CD14-positive monocyte (primary cell): Measurements from ENCODE around the gene ZNHIT2. TPM values are rescaled to one million over a fixed set of nuclear protein-coding genes. Genes with fewer than 3 reads are reported as not detected.

Experiments
- DNase-seq, 3 donors: peaks; one replicate each; pipeline ENCODE4 v3.0.0-alpha.2; 2011 to 2022
- H2AFZ ChIP-seq: 2 replicates; pipeline ENCODE4 v1.6.0; 2012; ENCODE audit warnings: mild to moderate bottlenecking, low read depth, low read length, inconsistent platforms; ENCODE audit not compliant: insufficient read depth, poor library complexity, severe bottlenecking
- H3K27ac ChIP-seq, 2 donors: 1 replicate in 1 of 2; 2 replicates in 1 of 2; pipeline ENCODE4 v1.5.1; 2012 to 2013; ENCODE audit warnings: low read length in 2 of 2, control low read depth in 1 of 2, inconsistent platforms in 1 of 2, low read depth in 1 of 2, mild to moderate bottlenecking in 1 of 2
- H3K27me3 ChIP-seq, 2 donors: one replicate each; pipeline versions ENCODE4 v1.6.0 to v1.6.1; 2011 to 2013; ENCODE audit warnings: low read length in 2 of 2; ENCODE audit not compliant: control insufficient read depth in 2 of 2, insufficient read depth in 2 of 2
- H3K36me3 ChIP-seq, 2 donors: replicated peaks in 1 of 2; 1 replicate in 1 of 2; 2 replicates in 1 of 2; pipeline versions ENCODE4 v1.5.1 to v1.6.1; 2012 to 2013; ENCODE audit warnings: low read length in 2 of 2, control low read depth in 1 of 2, inconsistent platforms in 1 of 2, mild to moderate bottlenecking in 1 of 2; ENCODE audit not compliant: insufficient read depth in 2 of 2, control insufficient read depth in 1 of 2
- H3K4me1 ChIP-seq, 2 donors: 1 replicate in 1 of 2; 2 replicates in 1 of 2; pipeline versions ENCODE4 v1.5.1 to v1.6.1; 2012 to 2013; ENCODE audit warnings: low read length in 2 of 2, control low read depth in 1 of 2, inconsistent platforms in 1 of 2, mild to moderate bottlenecking in 1 of 2, moderate library complexity in 1 of 2; ENCODE audit not compliant: insufficient read depth in 2 of 2, control insufficient read depth in 1 of 2
- H3K4me2 ChIP-seq: replicated peaks from 2 replicates; pipeline ENCODE3; 2012; ENCODE audit warnings: low read length, moderate library complexity, mild to moderate bottlenecking; ENCODE audit not compliant: poor library complexity, severe bottlenecking; ENCODE audit errors: extremely low read depth
- H3K4me3 ChIP-seq, 3 experiments: fragments of 200-600 bp in 1 of 3; sonication (generic) in 1 of 3; replicated peaks in 1 of 3; 1 replicate in 2 of 3; 2 replicates in 1 of 3; pipeline ENCODE4 v1.5.1; 2011 to 2013; ENCODE audit warnings: low read length in 3 of 3, mild to moderate bottlenecking in 3 of 3, control low read depth in 2 of 3, low read depth in 2 of 3, inconsistent platforms in 1 of 3, moderate library complexity in 1 of 3
- H3K79me2 ChIP-seq: 2 replicates; pipeline ENCODE4 v1.6.0; 2012; ENCODE audit warnings: mild to moderate bottlenecking, control low read depth, inconsistent platforms, low read length, moderate library complexity; ENCODE audit not compliant: insufficient read depth
- H3K9ac ChIP-seq: 2 replicates; pipeline ENCODE4 v1.6.0; 2017; ENCODE audit warnings: low read length, mild to moderate bottlenecking; ENCODE audit not compliant: insufficient read depth, poor library complexity, severe bottlenecking
- H3K9me3 ChIP-seq, 2 donors: replicated peaks in 1 of 2; 1 replicate in 1 of 2; 2 replicates in 1 of 2; pipeline versions ENCODE4 v1.5.1 to v1.6.1; 2012 to 2013; ENCODE audit warnings: low read length in 2 of 2, control low read depth in 1 of 2; ENCODE audit not compliant: control insufficient read depth in 1 of 2, insufficient read depth in 1 of 2
- H4K20me1 ChIP-seq: 2 replicates; pipeline ENCODE4 v1.6.0; 2012; ENCODE audit warnings: mild to moderate bottlenecking, low read length, control low read depth, moderate library complexity; ENCODE audit not compliant: insufficient read depth
- H3K27ac Mint-ChIP-seq, 7 donors: one replicate each; pipeline ENCODE4 v1.8.0; 2020; ENCODE audit warnings: mild to moderate bottlenecking in 7 of 7, mixed read lengths in 7 of 7, moderate library complexity in 6 of 7, inconsistent platforms in 2 of 7
- H3K27me3 Mint-ChIP-seq, 3 donors: one replicate each; pipeline ENCODE4 v1.8.0; 2021 to 2022; ENCODE audit warnings: low read depth in 3 of 3, mild to moderate bottlenecking in 3 of 3, mixed read lengths in 3 of 3, moderate library complexity in 3 of 3, inconsistent platforms in 1 of 3
- H3K36me3 Mint-ChIP-seq, 2 donors: one replicate each; pipeline ENCODE4 v1.8.0; 2020; ENCODE audit warnings: mixed read lengths in 2 of 2, inconsistent platforms in 1 of 2, mild to moderate bottlenecking in 1 of 2
- H3K4me1 Mint-ChIP-seq: one replicate; pipeline ENCODE4 v1.8.0; 2020; ENCODE audit warnings: mild to moderate bottlenecking, mixed read lengths
- H3K4me3 Mint-ChIP-seq, 2 donors: one replicate each; pipeline ENCODE4 v1.8.0; 2020; ENCODE audit warnings: mild to moderate bottlenecking in 2 of 2, mixed read lengths in 2 of 2, moderate library complexity in 1 of 2
- H3K9me3 Mint-ChIP-seq, 7 donors: one replicate each; pipeline ENCODE4 v1.8.0; 2020 to 2022; ENCODE audit warnings: mixed read lengths in 7 of 7, mild to moderate bottlenecking in 6 of 7, moderate library complexity in 6 of 7, inconsistent platforms in 2 of 7
- CTCF ChIP-seq: fragments of 200-600 bp; IDR thresholded peaks from one replicate; pipeline ENCODE4 v1.8.0; 2022; ENCODE audit warnings: antibody characterized with exemption, mild to moderate bottlenecking
- WGBS: methylation state at CpG from one replicate; pipeline ENCODE4 v1.1.5; 2013; ENCODE audit warnings: missing lambda C conversion rate; ENCODE audit not compliant: insufficient coverage; 5-methylcytosine and 5-hydroxymethylcytosine counted together
- intact Hi-C, 2 donors: fragments of 100-400 bp; cut with micrococcal nuclease; formaldehyde crosslinking; loops; one replicate each; pipeline versions ENCODE4 v1.15.0 to v1.15.1; 2023
- polyA plus RNA-seq, 3 donors: library from polyadenylated mRNA; depleted of rRNA in 1 of 3; unstranded in 2 of 3; stranded (reverse) in 1 of 3; fragments of 300-500 nt in 2 of 3; fragments of >200 nt in 1 of 3; fragmentation: Illumina TruSeq in 2 of 3; gene quantifications; 1 replicate in 2 of 3; 2 replicates in 1 of 3; pipeline ENCODE4 v1.2.3, GENCODE V29; 2012 to 2021

ZNHIT2 gene
- polyA plus RNA-seq, 3 donors = 2.1 to 9.4 (median 5.8) TPM

GRCh38 chr11:65108469-65109123 lies 8.9 kb downstream of the ZNHIT2 start:
- Histone ChIP-seq H3K9ac (no peak overlapping the region), H3K79me2 (no peaks in the 10 kb centered on the region), H2AFZ (no peak overlapping the region), H4K20me1 (peaks cover 18% of the 10 kb centered on the region), H3K27ac (no peak overlapping the region), H3K36me3 (peaks cover 21 to 60% of the 10 kb centered on the region in 2 donors), H3K4me2 (no peak overlapping the region), H3K9me3 (no peaks in the 10 kb centered on the region), H3K27me3 (peaks cover 0 to 10% of the 10 kb centered on the region in 2 donors), H3K4me3 (no peak overlapping the region), H3K4me1 (peaks cover 27 to 32% of the 10 kb centered on the region in 2 donors)
- Mint-ChIP-seq H3K4me3 (no peak overlapping the region), H3K9me3 (peaks cover 0 to 3% (median 0%) of the 10 kb centered on the region in 7 donors), H3K27me3 (peaks cover 8 to 17% (median 9%) of the 10 kb centered on the region in 3 donors), H3K36me3 (peaks cover 38 to 46% of the 10 kb centered on the region in 2 donors), H3K27ac (no peak overlapping the region), H3K4me1 (peaks cover 31% of the 10 kb centered on the region)
- no peak for DNase-seq
- 97% methylated on average over 35 of the region's 38 CpGs for WGBS
- TF ChIP-seq CTCF = no peak
- intact Hi-C loops = no loop called here

- Histone ChIP-seq H3K27ac (no peak overlapping the region), H4K20me1 (peaks cover 18% of the 10 kb centered on the region), H3K9ac (no peak overlapping the region), H2AFZ (no peak overlapping the region), H3K9me3 (no peaks in the 10 kb centered on the region), H3K4me3 (no peak overlapping the region), H3K79me2 (no peaks in the 10 kb centered on the region), H3K36me3 (peaks cover 26 to 67% of the 10 kb centered on the region in 2 donors), H3K4me2 (no peak overlapping the region), H3K4me1 (peaks cover 24 to 27% of the 10 kb centered on the region in 2 donors), H3K27me3 (peaks cover 0 to 4% of the 10 kb centered on the region in 2 donors)
- Mint-ChIP-seq H3K36me3 (peaks cover 34 to 50% of the 10 kb centered on the region in 2 donors), H3K27ac (no peak overlapping the region), H3K4me3 (no peak overlapping the region), H3K9me3 (no peaks in the 10 kb centered on the region), H3K27me3 (peaks cover 1 to 10% (median 2%) of the 10 kb centered on the region in 3 donors), H3K4me1 (peaks cover 24% of the 10 kb centered on the region)
- DNase-seq = peak in 1 of 3 donors; percentile 5
- intact Hi-C loops = no loop called here
- no peak for TF ChIP-seq CTCF
- 97% methylated on average over 52 of the region's 52 CpGs for whole genome bisulfite sequencing
These were observed 9.6 kb downstream of the ZNHIT2 start for GRCh38 chr11:65107751-65108468.
